Suprapubic skin (tissue), 3 donors: Measurements from ENCODE around the gene TRIM4.

Experiments
- CTCF ChIP-seq, 2 donors: fragments of 200-600 bp in 1 of 2; fragments of 450-650 bp in 1 of 2; sonication (generic) in 1 of 2; IDR thresholded peaks; one replicate each; pipeline ENCODE4 v1.5.1; 2016 to 2019; ENCODE audit warnings: antibody characterized with exemption in 2 of 2, mild to moderate bottlenecking in 1 of 2, moderate library complexity in 1 of 2
- EP300 ChIP-seq: sonication (generic); formaldehyde crosslinking; IDR thresholded peaks from one replicate; pipeline ENCODE4 v1.6.1; 2017; ENCODE audit warnings: antibody characterized with exemption
- POLR2A ChIP-seq, 2 donors: fragments of 450-650 bp; IDR thresholded peaks; one replicate each; pipeline ENCODE4 v1.6.1; 2017; ENCODE audit warnings: antibody characterized with exemption in 2 of 2, mild to moderate bottlenecking in 2 of 2, moderate library complexity in 2 of 2

DNA sequence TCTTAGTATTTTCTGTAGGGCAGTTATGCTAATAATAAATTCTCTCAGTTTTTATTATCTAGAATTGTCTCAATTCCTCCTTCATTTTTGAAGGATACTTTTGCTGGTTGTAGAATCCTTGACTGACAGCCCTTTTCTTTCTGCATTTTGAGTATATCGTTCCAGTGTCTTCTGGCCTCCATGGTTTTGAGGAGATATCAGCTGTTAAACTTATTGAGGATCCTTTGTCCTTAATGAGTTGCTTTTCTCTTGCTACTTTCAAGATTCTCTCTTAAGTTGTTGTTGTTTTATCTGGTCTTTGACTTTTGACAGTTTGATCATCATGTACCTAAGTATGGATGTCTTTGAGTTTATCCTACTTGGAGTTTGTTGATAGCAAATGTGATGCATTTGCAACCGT is 19.0 kb upstream of the TRIM4 start:
- no peak for TF ChIP-seq CTCF (IDR thresholded peaks at IDR 0.05)
- no peak for TF ChIP-seq POLR2A (IDR thresholded peaks at IDR 0.05)
- no peak for TF ChIP-seq EP300
